ENCODE results near the gene AOC1.

The AOC1 gene

GRCh38 chr7:150823484-150824126, 28.7 kb upstream of the AOC1 start:
- TF ChIP-seq CTCF (IDR thresholded peaks at IDR 0.05; ENCODE audit: control extremely low read depth, extremely low read depth, low read depth, missing control alignments), result no peak
- ChIA-PET CTCF (interaction anchor here (0.7 to 1.5 kb wide), 3 partner anchors 13 to 51 kb away, joined by 3 to 5 read pairs (median 3); no protein-coding TSS in a partner anchor), POLR2A (no interaction called here)
- no peak for DNase-seq (ENCODE audit: extremely low spot score)

GRCh38 chr7:150824379-150825177, 27.7 kb upstream of the AOC1 start:
- DNase-seq (ENCODE audit: extremely low spot score), result no peak
- ChIA-PET CTCF (interaction anchor here (0.7 to 1.5 kb wide), 4 partner anchors 12 to 50 kb away, joined by 3 to 5 read pairs (median 4); no protein-coding TSS in a partner anchor), POLR2A (no interaction called here)
- no peak for TF ChIP-seq CTCF (IDR thresholded peaks at IDR 0.05; ENCODE audit: control extremely low read depth, extremely low read depth, low read depth, missing control alignments)

GRCh38 chr7:150826061-150826849, 26.1 kb upstream of the AOC1 start:
- no peak for DNase-seq (ENCODE audit: extremely low spot score)
- ChIA-PET POLR2A (interaction anchor here (0.5 kb wide), 1 partner anchor 9 kb away, joined by 3 read pairs; no protein-coding TSS in a partner anchor), CTCF (no interaction called here)
- no peak for TF ChIP-seq CTCF (IDR thresholded peaks at IDR 0.05; ENCODE audit: control extremely low read depth, extremely low read depth, low read depth, missing control alignments)

DNA sequence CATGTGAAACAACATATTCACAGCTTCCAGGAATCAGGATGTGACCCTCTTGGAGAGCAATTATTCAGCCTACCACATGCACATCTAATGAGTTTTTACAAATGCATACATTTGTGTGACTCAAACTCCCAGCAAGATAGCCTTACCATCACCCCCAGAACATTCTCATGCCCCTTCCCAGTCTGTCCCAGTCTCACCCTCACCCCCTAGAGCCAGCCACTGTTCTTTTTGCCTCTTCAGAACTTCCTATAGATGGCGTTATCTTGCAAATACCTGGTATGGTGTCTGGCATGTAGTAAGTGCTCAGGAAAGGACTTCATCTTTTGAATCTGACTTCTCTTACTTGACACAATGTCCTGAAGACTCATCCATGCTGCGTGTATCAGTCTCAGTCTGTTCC, 23.9 kb upstream of the AOC1 start:
- no peak for TF ChIP-seq CTCF (IDR thresholded peaks at IDR 0.05; ENCODE audit: control extremely low read depth, extremely low read depth, low read depth, missing control alignments)
- CTCF ChIA-PET, result no interaction called here
- POLR2A ChIA-PET, result no interaction called here
- no peak for DNase-seq (ENCODE audit: extremely low spot score)

- no peak for TF ChIP-seq CTCF (IDR thresholded peaks at IDR 0.05; ENCODE audit: control extremely low read depth, extremely low read depth, low read depth, missing control alignments)
- POLR2A ChIA-PET, result no interaction called here
- no peak for DNase-seq (ENCODE audit: extremely low spot score)
- CTCF ChIA-PET, result interaction anchor here (1.4 to 1.5 kb wide), 2 partner anchors 14 to 47 kb away, joined by 3 to 4 read pairs; no protein-coding TSS in a partner anchor
These were observed 22.9 kb upstream of the AOC1 start for GRCh38 chr7:150829426-150829825.

- no peak for DNase-seq (ENCODE audit: extremely low spot score)
These were observed 21.4 kb upstream of the AOC1 start for GRCh38 chr7:150830937-150831336.

More at GRCh38 chr7:150830937-150831336, 21.4 kb upstream of the AOC1 start:
- ChIA-PET CTCF (no interaction called here), POLR2A (no interaction called here)
- no peak for TF ChIP-seq CTCF (IDR thresholded peaks at IDR 0.05; ENCODE audit: control extremely low read depth, extremely low read depth, low read depth, missing control alignments)

Measured in GM10248 (cell line).